ENCODE data around the gene CASTOR1.

- no peak for TF ChIP-seq POLR2A (IDR thresholded peaks at IDR 0.05)
- no peak for TF ChIP-seq CTCF (IDR thresholded peaks at IDR 0.05)
- no peak for TF ChIP-seq POLR2AphosphoS5 (IDR thresholded peaks at IDR 0.05; ENCODE audit: insufficient read depth in 1 of 2, low read depth in 1 of 2)
These were observed 8.8 kb downstream of the CASTOR1 start for GRCh38 chr22:30280505-30280904.

Measured in vagina (tissue), 2 donors.